Osteocyte (in vitro differentiated cells): ENCODE measurements around the gene CPS1. TPM values are rescaled to one million over a fixed set of nuclear protein-coding genes. Genes with fewer than 3 reads are reported as not detected.

ENCODE experiments used
- DNase-seq: peaks from one replicate; pipeline ENCODE4 v3.0.0; 2021; ENCODE audit warnings: mixed read lengths; ENCODE audit not compliant: unreplicated experiment; ENCODE audit errors: extremely low spot score
- H3K27ac Mint-ChIP-seq: one replicate; pipeline ENCODE4 v1.8.0; 2021; ENCODE audit warnings: mild to moderate bottlenecking, mixed read lengths; ENCODE audit not compliant: unreplicated experiment
- H3K27me3 Mint-ChIP-seq: one replicate; pipeline ENCODE4 v1.8.0; 2021; ENCODE audit warnings: mixed read lengths; ENCODE audit not compliant: unreplicated experiment
- H3K36me3 Mint-ChIP-seq: one replicate; pipeline ENCODE4 v1.8.0; 2021; ENCODE audit warnings: mixed read lengths; ENCODE audit not compliant: unreplicated experiment
- H3K4me1 Mint-ChIP-seq: one replicate; pipeline ENCODE4 v1.8.0; 2021; ENCODE audit warnings: mixed read lengths; ENCODE audit not compliant: unreplicated experiment
- H3K4me3 Mint-ChIP-seq: one replicate; pipeline ENCODE4 v1.8.0; 2021; ENCODE audit warnings: mild to moderate bottlenecking, moderate library complexity, mixed read lengths; ENCODE audit not compliant: unreplicated experiment
- H3K9me3 Mint-ChIP-seq: one replicate; pipeline ENCODE4 v1.8.0; 2021; ENCODE audit warnings: mixed read lengths; ENCODE audit not compliant: unreplicated experiment
- total RNA-seq: library from RNA; stranded (reverse); gene quantifications from 2 replicates; pipeline ENCODE4 v1.2.1, GENCODE V29; 2021
- TF ChIP-seq, protein P1 (sequence below): fragments of 200-600 bp; sonication (generic); IDR thresholded peaks from 2 replicates; pipeline ENCODE4 v1.5.0; 2021; ENCODE audit warnings: antibody characterized with exemption, mild to moderate bottlenecking, moderate library complexity

CPS1 gene
- total RNA-seq, 1 donor from 2014 or later, result 22.3 TPM

DNA sequence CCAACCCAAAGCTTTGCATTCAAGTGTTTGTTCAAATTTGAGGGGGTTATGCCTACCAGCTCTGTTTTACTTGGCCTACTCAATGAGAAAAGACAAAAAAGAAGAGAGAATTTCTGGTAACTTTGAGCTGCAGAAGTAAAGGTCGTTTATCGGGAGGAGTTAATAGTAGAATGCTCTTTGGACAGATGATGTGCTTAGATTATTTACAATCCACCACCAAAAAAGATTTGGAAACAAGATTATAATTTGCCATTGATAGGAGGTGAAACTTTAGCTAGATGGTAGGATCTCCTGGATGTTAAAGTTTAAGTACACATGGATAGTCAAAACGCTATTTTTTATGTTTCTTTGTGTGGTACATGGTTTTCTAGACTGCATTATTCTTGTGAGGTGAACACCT lies 24.9 kb upstream of the CPS1 start:
- Mint-ChIP-seq H3K36me3 (no peaks in the 10 kb centered on the region), H3K4me3 (no peak overlapping the region), H3K9me3 (no peaks in the 10 kb centered on the region), H3K4me1 (no peaks in the 10 kb centered on the region), H3K27ac (no peak overlapping the region), H3K27me3 (no peaks in the 10 kb centered on the region)
- no peak for DNase-seq
- TF ChIP-seq, protein P1, sequence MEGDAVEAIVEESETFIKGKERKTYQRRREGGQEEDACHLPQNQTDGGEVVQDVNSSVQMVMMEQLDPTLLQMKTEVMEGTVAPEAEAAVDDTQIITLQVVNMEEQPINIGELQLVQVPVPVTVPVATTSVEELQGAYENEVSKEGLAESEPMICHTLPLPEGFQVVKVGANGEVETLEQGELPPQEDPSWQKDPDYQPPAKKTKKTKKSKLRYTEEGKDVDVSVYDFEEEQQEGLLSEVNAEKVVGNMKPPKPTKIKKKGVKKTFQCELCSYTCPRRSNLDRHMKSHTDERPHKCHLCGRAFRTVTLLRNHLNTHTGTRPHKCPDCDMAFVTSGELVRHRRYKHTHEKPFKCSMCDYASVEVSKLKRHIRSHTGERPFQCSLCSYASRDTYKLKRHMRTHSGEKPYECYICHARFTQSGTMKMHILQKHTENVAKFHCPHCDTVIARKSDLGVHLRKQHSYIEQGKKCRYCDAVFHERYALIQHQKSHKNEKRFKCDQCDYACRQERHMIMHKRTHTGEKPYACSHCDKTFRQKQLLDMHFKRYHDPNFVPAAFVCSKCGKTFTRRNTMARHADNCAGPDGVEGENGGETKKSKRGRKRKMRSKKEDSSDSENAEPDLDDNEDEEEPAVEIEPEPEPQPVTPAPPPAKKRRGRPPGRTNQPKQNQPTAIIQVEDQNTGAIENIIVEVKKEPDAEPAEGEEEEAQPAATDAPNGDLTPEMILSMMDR, result no peak

DNA sequence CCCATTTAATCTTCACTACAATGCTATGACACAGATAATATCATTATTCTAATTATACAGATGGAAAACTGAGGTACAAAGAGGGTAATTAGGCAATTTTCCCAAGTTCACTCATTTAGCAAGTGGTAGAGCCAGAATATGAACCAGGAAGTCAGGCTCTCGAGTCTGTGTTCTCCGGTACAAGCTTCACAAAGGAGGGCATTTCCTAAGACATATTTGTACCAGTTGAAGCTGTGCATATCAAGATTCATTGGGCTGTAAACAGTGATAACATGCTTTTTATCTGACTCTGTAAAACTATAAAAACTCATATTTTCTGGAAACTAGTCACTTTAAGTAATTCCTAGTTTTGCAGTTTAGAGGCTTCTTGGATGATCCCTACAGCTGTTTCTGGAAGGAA lies 23.0 kb upstream of the CPS1 start:
- Mint-ChIP-seq H3K27me3 (no peaks in the 10 kb centered on the region), H3K9me3 (no peaks in the 10 kb centered on the region), H3K4me3 (no peak overlapping the region), H3K36me3 (no peaks in the 10 kb centered on the region), H3K4me1 (no peaks in the 10 kb centered on the region), H3K27ac (no peak overlapping the region)
- DNase-seq, result no peak
- TF ChIP-seq, protein P1, result no peak

DNA sequence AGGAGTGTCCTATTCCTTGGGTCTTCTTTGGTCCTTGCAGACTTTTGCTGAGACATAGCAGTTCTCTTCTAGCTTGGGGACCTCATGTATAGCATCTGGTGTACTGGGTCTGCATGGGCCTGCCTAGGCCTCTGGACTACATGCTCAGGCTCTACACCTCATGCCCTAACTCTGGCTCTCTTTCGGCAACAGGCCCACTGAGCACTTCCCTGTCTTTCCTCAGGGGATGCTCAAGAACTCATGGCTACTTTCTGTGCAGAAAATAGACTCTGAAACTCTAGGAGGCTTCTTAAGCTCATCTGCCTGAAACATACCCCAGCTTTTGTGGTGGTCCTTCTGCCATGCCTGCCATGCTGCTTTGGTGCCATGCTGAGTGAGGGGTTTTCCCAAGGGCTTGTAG lies 21.5 kb upstream of the CPS1 start:
- H3K27me3 Mint-ChIP-seq, result no peaks in the 10 kb centered on the region
- no peak overlapping the region for H3K4me3 Mint-ChIP-seq
- no peak for DNase-seq

DNA sequence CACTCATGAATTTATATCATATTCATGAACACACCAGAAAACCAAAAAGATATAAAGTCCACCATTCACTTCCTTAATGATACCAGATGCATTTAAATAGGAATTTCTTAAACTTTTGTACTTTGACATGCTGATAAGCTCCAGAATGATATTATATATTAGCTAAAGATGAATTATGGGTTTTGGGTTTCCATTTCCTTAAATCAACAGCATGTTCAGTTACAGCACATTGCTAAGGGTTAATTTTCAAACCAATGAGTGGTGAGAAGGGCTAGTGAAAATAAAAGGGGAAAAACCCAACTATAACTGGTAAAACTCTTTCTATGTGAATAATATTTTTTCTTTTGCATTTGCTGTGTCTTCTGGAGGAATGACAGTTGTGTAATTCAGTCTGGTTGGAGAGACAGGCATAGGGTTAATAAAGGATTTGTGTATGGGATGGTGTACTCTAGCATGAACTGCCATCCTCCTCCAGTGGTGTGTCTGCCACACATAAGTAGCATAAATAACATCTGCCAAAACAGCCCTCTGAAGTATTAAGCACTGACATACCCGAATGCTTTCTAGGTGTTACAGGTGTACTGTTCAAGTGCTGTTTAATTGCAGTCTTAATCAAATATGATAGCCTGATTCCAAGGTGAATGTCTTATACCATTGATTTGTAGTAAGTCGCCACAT lies 19.3 kb upstream of the CPS1 start:
- Mint-ChIP-seq H3K9me3 (no peaks in the 10 kb centered on the region), H3K27me3 (no peaks in the 10 kb centered on the region), H3K4me1 (no peaks in the 10 kb centered on the region), H3K4me3 (no peak overlapping the region), H3K27ac (no peak overlapping the region), H3K36me3 (no peaks in the 10 kb centered on the region)
- DNase-seq, result no peak
- TF ChIP-seq, protein P1, result no peak

More for the DNA sequence above, 21.5 kb upstream of the CPS1 start:
- H3K36me3 Mint-ChIP-seq, result no peaks in the 10 kb centered on the region
- no peak overlapping the region for H3K27ac Mint-ChIP-seq
- TF ChIP-seq, protein P1, result no peak
- no peaks in the 10 kb centered on the region for H3K4me1 Mint-ChIP-seq
- H3K9me3 Mint-ChIP-seq, result no peaks in the 10 kb centered on the region

DNA sequence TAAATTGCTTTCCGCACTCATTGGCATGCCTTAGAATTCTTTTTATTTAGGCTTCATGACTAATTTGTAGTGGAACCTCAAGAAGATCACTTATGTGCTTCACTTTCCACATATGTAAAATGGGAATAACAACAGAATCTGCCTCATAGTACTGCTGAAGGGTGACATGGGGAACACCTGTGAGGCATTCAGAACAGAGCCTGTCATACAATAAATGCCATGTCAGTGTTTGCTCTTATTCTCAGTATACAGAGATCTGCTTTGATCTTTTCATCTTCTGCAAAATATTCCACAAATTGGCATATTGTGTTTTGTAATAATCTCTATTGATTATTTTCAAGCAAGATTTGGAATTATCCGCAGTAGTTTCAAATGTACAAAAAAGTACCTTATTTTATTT lies 17.4 kb upstream of the CPS1 start:
- no peak for DNase-seq
- Mint-ChIP-seq H3K4me3 (no peak overlapping the region), H3K36me3 (no peaks in the 10 kb centered on the region), H3K27ac (no peak overlapping the region), H3K4me1 (no peaks in the 10 kb centered on the region), H3K9me3 (no peaks in the 10 kb centered on the region), H3K27me3 (no peaks in the 10 kb centered on the region)
- TF ChIP-seq, protein P1, result no peak
